ENCODE results near the gene LY9. TPM values are rescaled to one million over a fixed set of nuclear protein-coding genes. Genes with fewer than 3 reads are reported as not detected.

Gene LY9
- total RNA-seq, 1 donor from 2014 or later: 0.49 TPM

DNA sequence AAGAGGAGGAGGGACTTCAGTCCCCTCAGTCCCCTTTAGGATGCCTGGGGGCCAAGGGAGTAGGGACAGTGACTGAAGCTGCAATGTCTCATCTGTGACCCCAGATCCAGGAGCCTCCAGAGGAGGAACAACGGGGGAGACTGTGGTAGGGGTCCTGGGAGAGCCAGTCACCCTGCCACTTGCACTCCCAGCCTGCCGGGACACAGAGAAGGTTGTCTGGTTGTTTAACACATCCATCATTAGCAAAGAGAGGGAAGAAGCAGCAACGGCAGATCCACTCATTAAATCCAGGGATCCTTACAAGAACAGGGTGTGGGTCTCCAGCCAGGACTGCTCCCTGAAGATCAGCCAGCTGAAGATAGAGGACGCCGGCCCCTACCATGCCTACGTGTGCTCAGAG is 18.3 kb downstream of the LY9 start:
- DNase-seq (ENCODE audit: low spot score): no peak
- intact Hi-C loops (cut with micrococcal nuclease): no loop called here
- Mint-ChIP-seq H3K4me1 (ENCODE audit: low read depth) (peaks cover 20% of the 10 kb centered on the region), H3K27ac (no peak overlapping the region), H3K36me3 (ENCODE audit: low read depth) (peaks cover 3% of the 10 kb centered on the region), H3K9me3 (no peaks in the 10 kb centered on the region), H3K4me3 (no peak overlapping the region), H3K27me3 (ENCODE audit: insufficient read depth) (peaks cover 6% of the 10 kb centered on the region)

DNA sequence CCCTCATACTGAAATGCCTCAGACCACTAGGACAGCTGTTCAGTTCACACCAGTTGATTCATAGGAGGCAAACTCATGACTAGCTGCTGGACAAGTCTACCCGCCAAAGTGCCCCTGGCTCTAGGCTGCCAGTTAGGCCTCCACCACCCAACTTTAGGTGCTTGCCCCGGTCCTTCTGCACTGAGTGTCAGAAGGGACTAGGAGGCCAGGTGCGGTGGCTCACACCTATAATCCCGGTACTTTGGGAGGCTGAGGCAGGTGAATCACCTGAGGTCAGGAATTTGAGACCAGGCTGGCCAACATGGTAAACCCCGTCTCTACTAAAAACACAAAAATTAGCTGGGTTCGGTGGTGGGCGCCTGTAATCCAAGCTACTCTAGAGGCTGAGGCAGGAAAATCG is 18.9 kb downstream of the LY9 start:
- intact Hi-C loops (cut with micrococcal nuclease): no loop called here
- Mint-ChIP-seq H3K27me3 (ENCODE audit: insufficient read depth) (peaks cover 6% of the 10 kb centered on the region), H3K4me1 (ENCODE audit: low read depth) (peaks cover 20% of the 10 kb centered on the region), H3K27ac (no peak overlapping the region), H3K36me3 (ENCODE audit: low read depth) (peaks cover 3% of the 10 kb centered on the region), H3K9me3 (no peaks in the 10 kb centered on the region), H3K4me3 (no peak overlapping the region)
- no peak for DNase-seq (ENCODE audit: low spot score)

DNA sequence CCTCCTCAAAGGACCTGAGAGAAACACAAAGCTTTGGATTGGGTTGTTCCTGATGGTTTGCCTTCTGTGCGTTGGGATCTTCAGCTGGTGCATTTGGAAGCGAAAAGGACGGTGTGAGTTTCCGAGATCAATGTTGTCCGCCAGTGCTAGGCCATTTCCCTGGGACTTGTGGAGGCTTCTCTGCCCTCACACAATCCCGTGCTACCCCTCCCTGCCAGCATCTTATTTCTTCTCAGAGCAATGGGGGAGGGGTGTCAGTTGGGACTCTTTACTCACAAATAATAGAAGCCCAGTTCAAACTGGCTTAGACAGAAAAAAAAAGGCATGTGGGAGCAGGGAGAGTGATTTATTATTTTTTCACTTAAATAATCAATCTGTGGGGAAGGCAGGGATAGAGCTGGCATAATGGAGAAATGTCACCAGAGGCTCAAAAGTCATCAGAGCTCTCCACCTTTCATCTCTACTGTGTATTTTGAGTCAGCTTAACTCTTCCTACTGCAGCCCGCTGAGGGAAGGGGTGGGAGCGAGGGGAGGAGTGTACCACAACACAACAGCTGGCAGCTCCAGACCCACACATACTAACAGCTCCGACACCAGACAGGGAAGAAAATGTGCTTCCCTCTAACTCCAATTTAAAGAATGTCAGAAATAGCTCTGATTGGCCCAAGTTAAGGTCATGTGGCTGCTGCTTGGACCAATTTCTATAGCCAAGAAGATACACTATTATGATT is 22.4 kb downstream of the LY9 start:
- no peak for DNase-seq (ENCODE audit: low spot score)
- intact Hi-C loops (cut with micrococcal nuclease): no loop called here
- H3K27ac Mint-ChIP-seq: no peak overlapping the region
- peaks cover 7% of the 10 kb centered on the region for H3K4me1 Mint-ChIP-seq (ENCODE audit: low read depth)
- H3K36me3 Mint-ChIP-seq (ENCODE audit: low read depth): peaks cover 5% of the 10 kb centered on the region
- no peak overlapping the region for H3K4me3 Mint-ChIP-seq
- H3K9me3 Mint-ChIP-seq: no peaks in the 10 kb centered on the region
- peaks cover 3% of the 10 kb centered on the region for H3K27me3 Mint-ChIP-seq (ENCODE audit: insufficient read depth)

DNA sequence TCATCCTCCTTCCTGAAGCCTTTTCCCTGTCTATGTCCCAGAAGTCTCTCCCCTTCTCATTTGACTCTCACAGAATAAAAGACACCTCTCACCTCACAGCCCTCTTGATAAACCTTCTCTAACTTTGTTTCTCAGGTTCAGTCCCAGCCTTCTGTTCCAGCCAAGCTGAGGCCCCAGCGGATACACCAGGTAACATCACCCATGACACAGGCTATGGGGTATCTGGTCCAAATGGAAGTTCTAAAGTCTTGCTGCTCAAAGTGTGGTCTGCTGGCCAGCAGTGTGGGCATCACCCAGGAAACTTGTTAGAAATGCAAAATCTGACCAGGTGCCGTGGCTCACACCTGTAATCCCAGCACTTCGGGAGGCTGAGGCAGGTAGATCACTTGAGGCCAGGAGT is 23.2 kb downstream of the LY9 start:
- peaks cover 3% of the 10 kb centered on the region for H3K36me3 Mint-ChIP-seq (ENCODE audit: low read depth)
- H3K27me3 Mint-ChIP-seq (ENCODE audit: insufficient read depth): peaks cover 3% of the 10 kb centered on the region
- intact Hi-C loops (cut with micrococcal nuclease): no loop called here
- no peak overlapping the region for H3K27ac Mint-ChIP-seq
- no peaks in the 10 kb centered on the region for H3K9me3 Mint-ChIP-seq
- no peaks in the 10 kb centered on the region for H3K4me1 Mint-ChIP-seq (ENCODE audit: low read depth)
- DNase-seq (ENCODE audit: low spot score): no peak
- H3K4me3 Mint-ChIP-seq: no peak overlapping the region

DNA sequence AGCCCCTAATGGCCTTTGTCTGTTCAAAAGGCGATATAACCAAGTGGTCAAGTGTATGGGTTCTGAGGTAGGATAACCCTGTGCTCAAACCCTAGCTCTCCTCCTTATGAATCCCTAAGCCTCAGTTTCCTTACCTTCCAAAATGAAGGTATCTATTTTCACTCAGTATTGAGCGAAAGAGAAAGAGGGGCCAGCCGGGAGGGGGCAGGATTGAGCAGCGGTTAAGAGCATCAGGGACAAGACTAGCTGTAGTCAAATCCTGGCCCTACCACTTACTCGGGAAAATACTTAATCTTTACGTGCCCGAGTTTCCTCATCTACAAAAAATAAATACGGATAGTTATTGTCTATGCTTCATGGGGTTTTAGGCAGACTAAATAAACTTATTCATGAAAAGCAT is 25.7 kb downstream of the LY9 start:
- peaks cover 1% of the 10 kb centered on the region for H3K27me3 Mint-ChIP-seq (ENCODE audit: insufficient read depth)
- H3K36me3 Mint-ChIP-seq (ENCODE audit: low read depth): peaks cover 4% of the 10 kb centered on the region
- no peak overlapping the region for H3K4me3 Mint-ChIP-seq
- DNase-seq (ENCODE audit: low spot score): no peak
- H3K4me1 Mint-ChIP-seq (ENCODE audit: low read depth): no peaks in the 10 kb centered on the region
- H3K9me3 Mint-ChIP-seq: no peaks in the 10 kb centered on the region
- no peak overlapping the region for H3K27ac Mint-ChIP-seq
- intact Hi-C loops (cut with micrococcal nuclease): no loop called here

DNA sequence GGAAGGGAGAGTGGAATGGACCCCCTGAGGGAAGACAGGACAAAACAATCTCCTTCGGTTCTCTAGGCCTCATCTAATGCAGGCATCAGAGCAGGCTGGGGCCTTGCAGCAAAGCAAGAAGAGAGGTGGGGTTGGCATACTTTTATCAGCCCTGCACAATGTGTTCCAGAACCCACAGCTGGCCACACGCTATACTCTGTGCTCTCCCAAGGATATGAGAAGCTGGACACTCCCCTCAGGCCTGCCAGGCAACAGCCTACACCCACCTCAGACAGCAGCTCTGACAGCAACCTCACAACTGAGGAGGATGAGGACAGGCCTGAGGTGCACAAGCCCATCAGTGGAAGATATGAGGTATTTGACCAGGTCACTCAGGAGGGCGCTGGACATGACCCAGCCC is 27.3 kb downstream of the LY9 start:
- intact Hi-C loops (cut with micrococcal nuclease): no loop called here
- Mint-ChIP-seq H3K36me3 (ENCODE audit: low read depth) (peaks cover 4% of the 10 kb centered on the region), H3K4me3 (no peak overlapping the region), H3K27me3 (ENCODE audit: insufficient read depth) (peaks cover 3% of the 10 kb centered on the region), H3K27ac (no peak overlapping the region), H3K9me3 (no peaks in the 10 kb centered on the region), H3K4me1 (ENCODE audit: low read depth) (no peaks in the 10 kb centered on the region)
- no peak for DNase-seq (ENCODE audit: low spot score)

DNA sequence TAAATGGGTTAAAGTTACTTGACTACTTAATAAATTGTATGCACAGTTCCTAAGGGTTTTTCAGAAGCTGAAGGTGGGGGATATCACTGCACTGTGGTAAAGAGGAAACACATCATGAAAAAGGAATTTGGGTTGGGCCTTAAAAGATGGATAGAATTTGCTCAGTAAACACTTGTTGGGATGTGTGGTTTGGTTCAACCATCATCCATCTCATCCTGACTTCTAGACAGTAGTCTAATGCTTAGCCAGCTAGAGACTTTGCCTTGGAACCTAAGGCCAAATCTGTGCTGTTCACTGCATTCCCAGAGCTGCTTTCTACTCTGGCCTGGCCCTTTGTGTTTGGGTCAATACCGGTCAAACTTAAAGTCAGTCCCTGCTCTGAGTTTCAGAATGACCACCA is 30.6 kb downstream of the LY9 start:
- Mint-ChIP-seq H3K36me3 (ENCODE audit: low read depth) (peaks cover 4% of the 10 kb centered on the region), H3K4me3 (no peak overlapping the region), H3K27ac (no peak overlapping the region), H3K27me3 (ENCODE audit: insufficient read depth) (peaks cover 3% of the 10 kb centered on the region), H3K4me1 (ENCODE audit: low read depth) (peaks cover 9% of the 10 kb centered on the region), H3K9me3 (no peaks in the 10 kb centered on the region)
- intact Hi-C loops (cut with micrococcal nuclease): no loop called here
- DNase-seq (ENCODE audit: low spot score): no peak

DNA sequence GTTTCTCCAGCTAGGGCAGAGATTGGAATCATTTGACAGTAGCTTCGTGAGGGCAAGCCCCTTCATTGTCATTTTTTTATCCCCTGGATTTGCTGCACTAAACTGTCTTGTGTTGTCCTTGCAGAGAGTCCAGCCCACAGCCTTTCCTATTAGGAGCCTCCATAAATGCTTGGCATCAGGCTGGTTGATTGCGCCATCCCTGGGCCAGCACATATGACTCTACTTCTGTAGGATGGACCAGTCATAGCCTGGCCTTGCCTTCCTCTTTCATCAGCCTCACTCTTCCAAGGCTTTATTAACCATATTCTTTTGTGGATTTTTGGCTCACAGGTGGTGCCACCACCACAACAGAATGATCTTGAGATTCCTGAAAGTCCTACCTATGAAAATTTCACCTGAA is 31.4 kb downstream of the LY9 start:
- DNase-seq (ENCODE audit: low spot score): no peak

DNA sequence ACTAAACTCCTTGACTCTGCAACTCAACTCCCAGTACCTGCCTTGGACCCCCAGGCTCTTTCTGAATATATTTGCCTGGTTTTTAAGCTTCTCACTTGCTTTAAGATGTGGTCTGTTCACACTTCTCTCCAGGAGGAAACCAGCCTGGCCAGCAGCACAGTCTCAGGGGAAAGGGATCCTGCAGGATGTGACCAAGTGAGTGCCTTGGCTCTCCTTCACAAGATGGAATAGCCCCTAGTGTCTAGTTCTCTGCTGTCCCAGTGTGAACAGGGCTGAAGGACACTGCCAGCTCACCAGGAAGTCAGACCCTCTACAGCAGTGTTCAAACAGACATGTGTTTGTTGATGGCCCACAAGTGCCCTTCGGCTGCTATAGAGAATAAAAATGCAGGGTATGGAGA is 33.8 kb downstream of the LY9 start:
- H3K27me3 Mint-ChIP-seq (ENCODE audit: insufficient read depth): peaks cover 3% of the 10 kb centered on the region

More for the DNA sequence above, 31.4 kb downstream of the LY9 start:
- Mint-ChIP-seq H3K27ac (no peak overlapping the region), H3K4me3 (no peak overlapping the region), H3K4me1 (ENCODE audit: low read depth) (peaks cover 9% of the 10 kb centered on the region), H3K27me3 (ENCODE audit: insufficient read depth) (peaks cover 3% of the 10 kb centered on the region), H3K9me3 (no peaks in the 10 kb centered on the region), H3K36me3 (ENCODE audit: low read depth) (peaks cover 4% of the 10 kb centered on the region)
- intact Hi-C loops (cut with micrococcal nuclease): no loop called here

DNA sequence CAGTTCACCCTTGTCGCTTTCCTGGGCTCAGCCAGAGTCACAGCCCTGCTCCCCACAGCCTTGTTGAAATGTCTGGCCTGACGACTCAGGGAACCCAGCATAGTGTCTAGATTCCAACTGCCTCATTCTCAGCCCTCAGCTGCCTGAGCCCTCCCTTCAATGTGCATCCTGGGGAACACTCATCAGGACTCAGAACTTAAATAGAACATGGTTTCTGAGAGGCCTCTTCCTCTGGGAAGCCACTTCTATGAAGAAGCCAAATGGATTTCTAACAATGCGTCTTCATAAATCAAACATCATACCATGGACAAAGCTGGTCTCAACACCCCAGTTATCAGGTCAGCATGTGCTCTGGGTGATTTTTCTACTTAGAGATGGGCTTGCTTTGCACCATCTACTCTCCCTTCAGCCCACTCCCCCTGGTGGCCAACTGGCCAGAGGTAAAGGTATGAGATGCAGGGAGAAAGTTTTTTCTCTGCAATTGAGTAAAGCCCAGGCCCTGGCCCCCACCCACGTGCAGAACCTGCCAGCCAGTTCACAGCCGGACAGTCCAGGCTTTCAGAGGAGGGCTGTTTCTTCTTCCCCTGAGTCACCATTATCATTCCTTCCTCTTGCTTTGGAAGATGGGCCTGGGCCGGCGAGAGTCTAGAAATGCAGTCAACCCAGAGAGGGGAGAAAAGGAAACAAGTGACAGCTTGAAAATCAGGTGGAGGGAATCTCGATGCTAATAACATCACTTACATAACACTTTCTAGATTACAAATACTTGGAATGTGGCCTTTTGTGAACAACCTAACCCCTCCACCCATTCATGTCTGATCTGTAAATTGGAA is 34.6 kb downstream of the LY9 start:
- intact Hi-C loops (cut with micrococcal nuclease): loop anchor here (1.0 kb wide), 4 partner anchors 48 to 149 kb away; no protein-coding TSS in a partner anchor
- Mint-ChIP-seq H3K4me3 (no peak overlapping the region), H3K27me3 (ENCODE audit: insufficient read depth) (peaks cover 3% of the 10 kb centered on the region), H3K27ac (no peak overlapping the region), H3K4me1 (ENCODE audit: low read depth) (peaks cover 26% of the 10 kb centered on the region), H3K36me3 (ENCODE audit: low read depth) (peaks cover 1% of the 10 kb centered on the region), H3K9me3 (no peaks in the 10 kb centered on the region)
- peak; percentile 65 for DNase-seq (ENCODE audit: low spot score)

More for the DNA sequence above, 33.8 kb downstream of the LY9 start:
- Mint-ChIP-seq H3K27ac (no peak overlapping the region), H3K9me3 (no peaks in the 10 kb centered on the region), H3K36me3 (ENCODE audit: low read depth) (peaks cover 1% of the 10 kb centered on the region), H3K4me1 (ENCODE audit: low read depth) (peaks cover 18% of the 10 kb centered on the region), H3K4me3 (no peak overlapping the region)
- DNase-seq (ENCODE audit: low spot score): no peak
- intact Hi-C loops (cut with micrococcal nuclease): loop anchor here (1.0 kb wide), 4 partner anchors 47 to 148 kb away; no protein-coding TSS in a partner anchor

DNA sequence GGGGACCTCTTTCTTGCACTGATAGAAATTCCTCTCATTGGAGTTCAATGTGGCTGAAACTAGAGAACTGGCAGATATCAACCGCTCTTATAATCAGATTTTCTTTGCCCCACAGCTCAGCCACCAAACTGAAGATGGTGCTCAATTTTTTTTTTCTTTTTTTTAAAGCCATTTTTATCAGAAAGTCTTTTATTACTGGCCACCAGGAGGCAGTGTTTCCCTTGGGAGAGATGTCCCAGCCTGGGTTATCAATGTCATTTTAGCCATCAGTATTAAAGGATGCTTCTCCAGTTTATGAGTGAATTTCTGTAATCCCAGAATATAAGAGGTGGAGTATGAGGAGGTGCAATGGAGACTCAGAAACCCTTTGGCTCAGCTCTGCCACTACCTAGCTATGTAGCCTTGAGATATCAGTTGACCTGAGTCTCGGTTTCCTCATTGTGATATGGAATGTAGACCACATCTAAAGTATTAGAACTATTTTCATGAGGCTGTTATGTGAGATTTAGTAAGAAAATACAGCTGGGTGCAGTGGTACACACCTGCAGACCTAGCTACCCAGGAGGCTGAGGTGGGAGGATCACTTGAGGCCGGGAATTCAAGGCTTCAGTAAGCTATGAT is 39.1 kb downstream of the LY9 start:
- H3K9me3 Mint-ChIP-seq: no peaks in the 10 kb centered on the region
- no peaks in the 10 kb centered on the region for H3K27me3 Mint-ChIP-seq (ENCODE audit: insufficient read depth)
- intact Hi-C loops (cut with micrococcal nuclease): loop anchor here (1.0 to 5.0 kb wide), 6 partner anchors 42 to 262 kb away; partner anchors contain the start of gene KLHDC9
- peak; percentile 18 for DNase-seq (ENCODE audit: low spot score)
- peaks cover 61% of the 10 kb centered on the region for H3K4me1 Mint-ChIP-seq (ENCODE audit: low read depth)
- H3K36me3 Mint-ChIP-seq (ENCODE audit: low read depth): no peaks in the 10 kb centered on the region
- H3K27ac Mint-ChIP-seq: no peak overlapping the region
- no peak overlapping the region for H3K4me3 Mint-ChIP-seq

DNA sequence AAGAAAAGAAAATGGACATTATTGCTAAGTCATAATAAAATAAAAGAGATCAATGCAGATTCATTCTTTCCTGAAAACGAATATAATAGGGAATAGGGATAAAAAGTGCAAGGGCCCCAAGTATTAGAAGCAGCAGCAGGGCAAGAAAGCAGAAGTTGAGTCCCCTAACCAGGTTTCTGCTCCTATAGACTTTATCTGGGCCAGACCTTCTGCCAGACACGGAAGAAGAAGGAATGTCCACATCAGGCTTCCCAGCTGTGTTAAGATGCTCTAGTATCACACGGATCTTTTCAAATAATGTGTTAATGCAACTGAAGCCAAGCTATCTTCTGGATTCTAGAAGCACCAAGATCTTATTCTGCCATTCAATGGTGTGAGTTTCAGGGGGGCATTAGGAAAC is 39.8 kb downstream of the LY9 start:
- intact Hi-C loops (cut with micrococcal nuclease): loop anchor here (1.0 to 5.0 kb wide), 6 partner anchors 42 to 262 kb away; partner anchors contain the start of gene KLHDC9
- H3K4me3 Mint-ChIP-seq: no peak overlapping the region
- no peak overlapping the region for H3K27ac Mint-ChIP-seq
- H3K27me3 Mint-ChIP-seq (ENCODE audit: insufficient read depth): no peaks in the 10 kb centered on the region
- peaks cover 55% of the 10 kb centered on the region for H3K4me1 Mint-ChIP-seq (ENCODE audit: low read depth)
- no peaks in the 10 kb centered on the region for H3K9me3 Mint-ChIP-seq
- DNase-seq (ENCODE audit: low spot score): no peak
- H3K36me3 Mint-ChIP-seq (ENCODE audit: low read depth): no peaks in the 10 kb centered on the region

DNA sequence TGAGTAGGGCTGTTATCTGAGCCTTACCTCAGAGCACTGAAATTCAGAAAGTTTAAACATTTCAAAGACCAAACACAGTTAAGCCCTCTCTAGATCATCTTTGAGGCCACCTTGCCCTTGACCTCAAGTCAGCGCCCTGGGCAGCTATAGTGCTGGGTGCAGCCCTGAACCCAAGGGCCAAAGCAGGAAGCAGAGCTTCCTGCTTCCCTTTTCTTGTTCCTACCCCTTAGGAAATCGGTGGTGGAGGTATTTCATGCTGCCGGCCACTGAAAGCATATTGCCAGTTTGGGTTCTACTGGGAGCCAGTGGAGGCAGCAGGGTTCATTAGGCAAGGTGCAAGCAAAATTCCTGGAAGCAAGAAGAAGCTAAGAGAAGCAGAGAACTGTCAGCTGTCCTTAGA is 40.6 kb downstream of the LY9 start:
- Mint-ChIP-seq H3K36me3 (ENCODE audit: low read depth) (no peaks in the 10 kb centered on the region), H3K9me3 (no peaks in the 10 kb centered on the region), H3K4me1 (ENCODE audit: low read depth) (peaks cover 55% of the 10 kb centered on the region), H3K27ac (peak overlapping the region; percentile 86), H3K27me3 (ENCODE audit: insufficient read depth) (no peaks in the 10 kb centered on the region), H3K4me3 (no peak overlapping the region)
- intact Hi-C loops (cut with micrococcal nuclease): loop anchor here (5.0 kb wide), 1 partner anchor 261 kb away; the partner anchor contains the start of gene KLHDC9
- DNase-seq (ENCODE audit: low spot score): no peak

Data from activated T-helper 1 cell treated with anti-CD3 and anti-CD28 coated beads, Interleukin-12 subunit alpha, Interleukin-12 subunit beta, Interleukin-2, Interleukin-4 antibody, amounts not matched to agents 30 ng/mL and 10 ng/mL and 1 ng/mL, durations not matched to agents 14 hours and 24 hours and 36 hours (primary cell).